ENCODE data around the gene SCIMP. TPM values are rescaled to one million over a fixed set of nuclear protein-coding genes. Genes with fewer than 3 reads are reported as not detected.
"Not testable (repeated sequence)": the region's sequence is repeated elsewhere in the genome, so short reads cannot be mapped to it uniquely, and the experiment has no call there.

Gene SCIMP
- total RNA-seq, 1 donor: 5.5 TPM

DNA sequence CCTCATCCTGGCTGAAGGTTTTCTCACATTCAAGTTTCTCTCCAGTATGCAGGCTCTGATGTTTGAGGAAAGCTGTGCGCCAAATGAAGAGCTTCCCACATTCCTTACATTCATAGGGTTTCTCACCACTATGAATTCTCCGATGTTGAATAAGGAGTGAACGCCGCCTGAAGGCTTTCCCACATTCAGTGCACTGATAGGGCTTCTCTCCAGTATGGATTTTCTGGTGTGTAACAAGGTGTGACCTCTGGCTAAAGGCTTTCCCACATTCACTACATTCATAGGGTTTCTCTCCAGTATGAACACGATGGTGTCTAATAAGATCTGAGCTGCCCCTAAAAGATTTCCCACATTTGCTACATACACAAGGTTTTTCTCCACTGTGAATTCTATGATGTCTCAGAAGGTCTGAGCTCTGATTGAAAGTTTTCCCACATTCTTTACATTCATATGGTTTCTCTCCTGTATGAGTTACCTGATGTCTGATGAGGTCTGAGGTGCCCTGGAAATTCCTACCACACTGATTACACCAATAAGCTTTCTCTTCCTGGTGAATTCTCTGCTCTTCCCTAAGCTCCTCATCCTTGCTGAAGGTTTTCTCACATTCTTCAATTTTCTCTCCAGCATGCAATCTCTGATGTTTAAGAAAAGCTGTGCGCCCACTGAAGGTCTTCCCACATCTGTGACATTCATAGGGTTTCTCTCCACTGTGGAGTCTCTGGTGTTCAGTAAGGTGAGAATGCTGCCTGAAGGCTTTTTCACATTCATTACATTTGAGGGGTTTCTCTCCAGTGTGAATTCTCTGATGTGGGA, 51.9 kb downstream of the SCIMP start:
- H3K4me1 ChIP-seq (ENCODE audit: insufficient read depth, low read length): no peaks in the 10 kb centered on the region
- H3K4me3 ChIP-seq (ENCODE audit: low read length): no peak overlapping the region
- H3K27me3 ChIP-seq (ENCODE audit: insufficient read depth, low read length): no peaks in the 10 kb centered on the region
- H3K9me3 ChIP-seq (ENCODE audit: low read depth, low read length): peaks cover 84% of the 10 kb centered on the region

DNA sequence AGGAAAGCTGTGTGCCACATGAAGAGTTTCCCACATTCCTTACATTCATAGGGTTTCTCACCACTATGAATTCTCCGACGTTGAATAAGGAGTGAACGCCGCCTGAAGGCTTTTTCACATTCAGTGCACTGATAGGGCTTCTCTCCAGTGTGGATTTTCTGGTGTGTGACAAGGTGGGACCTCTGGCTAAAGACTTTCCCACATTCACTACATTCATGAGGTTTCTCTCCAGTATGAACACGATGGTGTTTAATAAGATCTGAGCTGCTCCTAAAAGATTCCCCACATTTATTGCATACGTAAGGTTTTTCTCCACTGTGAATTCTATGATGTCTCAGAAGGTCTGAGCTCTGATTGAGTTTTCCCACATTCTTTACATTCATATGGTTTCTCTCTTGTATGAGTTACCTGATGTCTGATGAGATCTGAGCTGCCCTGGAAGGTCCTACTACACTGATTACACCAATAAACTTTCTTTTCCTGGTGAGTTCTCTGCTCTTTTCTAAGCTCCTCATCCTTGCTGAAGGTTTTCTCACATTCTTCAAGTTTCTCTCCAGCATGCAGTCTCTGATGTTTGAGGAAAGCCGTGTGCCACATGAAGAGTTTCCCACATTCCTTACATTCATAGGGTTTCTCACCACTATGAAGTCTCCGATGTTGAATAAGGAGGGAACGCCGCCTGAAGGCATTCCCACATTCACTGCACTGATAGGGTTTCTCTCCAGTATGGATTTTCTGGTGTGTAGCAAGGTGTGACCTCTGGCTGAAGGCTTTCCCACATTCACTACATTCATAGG, 53.0 kb downstream of the SCIMP start:
- H3K4me3 ChIP-seq (ENCODE audit: low read length): no peak overlapping the region
- H3K27me3 ChIP-seq (ENCODE audit: insufficient read depth, low read length): no peaks in the 10 kb centered on the region
- peaks cover 78% of the 10 kb centered on the region for H3K9me3 ChIP-seq (ENCODE audit: low read depth, low read length)
- H3K4me1 ChIP-seq (ENCODE audit: insufficient read depth, low read length): no peaks in the 10 kb centered on the region

DNA sequence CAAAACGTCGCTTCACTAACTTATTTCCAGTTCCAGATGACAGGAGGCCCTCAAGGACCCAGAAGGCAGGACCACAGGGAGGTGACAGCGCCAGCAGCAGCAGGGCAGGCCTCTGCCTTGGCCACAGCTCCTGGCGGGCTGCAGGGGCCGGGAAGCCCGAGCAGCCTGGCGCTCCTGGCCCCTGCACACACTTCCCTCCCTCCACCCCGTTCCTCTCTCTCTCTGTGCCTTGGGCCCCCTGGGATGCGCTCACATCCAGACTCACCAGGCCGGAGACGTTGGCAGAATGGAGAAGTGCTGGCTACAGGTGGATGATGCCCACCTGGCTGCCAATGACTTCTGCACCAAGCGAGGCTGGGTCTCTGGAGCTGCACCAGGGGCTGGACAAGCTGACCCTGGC, 55.7 kb downstream of the SCIMP start:
- no peaks in the 10 kb centered on the region for H3K27me3 ChIP-seq (ENCODE audit: insufficient read depth, low read length)
- no peaks in the 10 kb centered on the region for H3K4me1 ChIP-seq (ENCODE audit: insufficient read depth, low read length)
- no peak overlapping the region for H3K4me3 ChIP-seq (ENCODE audit: low read length)
- H3K9me3 ChIP-seq (ENCODE audit: low read depth, low read length): peaks cover 60% of the 10 kb centered on the region

DNA sequence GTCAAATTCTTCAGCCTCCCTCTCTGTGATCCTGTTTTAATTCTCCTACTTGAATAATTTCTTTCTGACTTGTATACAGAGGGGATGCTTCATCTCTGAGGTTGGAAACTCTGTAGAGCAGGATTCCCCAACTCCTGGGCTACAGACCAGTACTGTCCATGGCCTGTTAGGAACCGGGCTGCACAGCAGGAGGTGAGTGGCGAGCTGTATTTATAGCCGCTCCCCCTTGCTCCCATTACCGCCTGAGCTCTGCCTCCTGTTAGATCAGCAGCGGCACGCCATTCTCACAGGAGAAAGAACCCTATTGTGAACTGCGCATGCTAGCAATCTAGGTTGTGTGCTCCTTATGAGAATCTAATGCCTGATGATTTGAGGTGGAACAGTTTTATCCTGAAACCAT, 59.6 kb downstream of the SCIMP start:
- H3K27me3 ChIP-seq (ENCODE audit: insufficient read depth, low read length); H3K4me3 ChIP-seq (ENCODE audit: low read length); H3K4me1 ChIP-seq (ENCODE audit: insufficient read depth, low read length): not testable (repeated sequence)
- peaks cover 20% of the 10 kb centered on the region for H3K9me3 ChIP-seq (ENCODE audit: low read depth, low read length)

DNA sequence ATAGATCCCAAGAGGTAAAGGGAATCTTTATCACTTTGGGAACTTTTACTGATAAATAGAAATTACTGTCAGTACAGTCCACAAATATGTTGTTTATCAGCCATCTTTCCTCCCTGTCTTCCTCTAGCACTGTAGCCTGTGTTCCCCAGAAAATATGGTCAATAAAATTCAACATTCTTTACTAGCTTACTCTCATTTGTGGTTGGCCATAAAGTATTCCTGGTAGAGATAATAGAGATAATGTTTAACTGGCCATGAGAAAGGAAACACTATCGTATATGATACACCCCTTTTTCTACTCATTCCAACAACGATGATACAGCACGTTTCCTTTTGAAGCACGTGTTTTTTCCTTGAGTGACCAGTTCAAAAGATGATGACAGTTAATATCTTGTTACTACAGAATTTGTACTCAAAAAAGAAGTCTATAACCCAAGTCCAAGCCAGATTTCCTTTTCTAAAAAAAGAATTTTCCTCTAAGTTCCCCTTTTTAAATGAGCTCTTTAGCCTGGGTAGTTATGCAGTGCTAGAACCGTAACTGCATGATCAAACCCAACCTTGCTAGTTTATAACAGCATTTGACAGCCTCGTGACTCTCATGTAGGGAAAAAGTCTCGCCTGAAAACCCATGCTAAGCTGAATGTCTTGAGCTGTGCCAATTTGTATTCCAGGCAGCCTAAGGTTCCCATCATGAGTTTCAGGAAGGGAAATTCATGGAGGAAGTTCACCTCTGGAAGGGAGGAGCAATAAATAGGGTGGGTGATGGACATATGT, 68.7 kb downstream of the SCIMP start:
- not testable (repeated sequence) for H3K4me3 ChIP-seq (ENCODE audit: low read length); H3K27me3 ChIP-seq (ENCODE audit: insufficient read depth, low read length); H3K9me3 ChIP-seq (ENCODE audit: low read depth, low read length)
- H3K4me1 ChIP-seq (ENCODE audit: insufficient read depth, low read length): peaks cover 23% of the 10 kb centered on the region

DNA sequence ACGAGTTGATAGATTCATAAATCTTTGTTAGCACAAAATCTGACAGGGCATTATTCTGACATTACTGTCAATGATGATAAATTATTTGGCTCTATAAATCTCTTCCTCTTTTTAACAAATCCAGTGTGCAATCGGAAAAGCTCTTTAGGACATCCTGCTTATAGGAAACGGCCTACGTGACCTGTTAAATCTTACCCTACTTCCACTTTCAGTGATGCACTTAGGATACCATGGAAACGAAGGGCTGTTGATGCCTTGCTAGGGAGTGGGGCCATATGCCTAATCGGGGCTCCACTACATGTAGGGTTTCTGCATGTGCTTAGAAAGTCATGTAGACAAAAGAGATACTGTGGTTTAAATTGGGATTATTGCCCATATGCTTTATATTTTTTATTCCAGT, 70.2 kb downstream of the SCIMP start:
- no peak overlapping the region for H3K4me3 ChIP-seq (ENCODE audit: low read length)
- H3K9me3 ChIP-seq (ENCODE audit: low read depth, low read length): no peaks in the 10 kb centered on the region
- peaks cover 23% of the 10 kb centered on the region for H3K4me1 ChIP-seq (ENCODE audit: insufficient read depth, low read length)
- no peaks in the 10 kb centered on the region for H3K27me3 ChIP-seq (ENCODE audit: insufficient read depth, low read length)

DNA sequence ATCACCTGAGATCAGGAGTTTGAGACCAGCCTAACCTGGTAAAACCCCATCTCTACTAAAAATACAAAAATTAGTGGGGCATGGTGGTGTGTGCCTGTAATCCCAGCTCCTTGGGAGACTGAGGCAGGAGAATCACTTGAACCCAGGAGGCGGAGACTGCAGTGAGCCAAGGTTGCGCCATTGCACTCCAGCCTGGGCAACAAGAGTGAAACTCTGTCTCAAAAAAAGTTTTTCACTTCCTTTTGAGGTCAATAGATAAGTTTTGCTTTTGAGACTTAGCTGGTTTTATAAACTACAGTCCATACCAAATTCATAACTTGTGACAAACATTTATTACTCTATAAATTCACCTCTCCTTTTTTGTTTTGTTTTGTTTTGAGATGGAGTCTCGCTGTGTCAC, 72.9 kb downstream of the SCIMP start:
- H3K27me3 ChIP-seq (ENCODE audit: insufficient read depth, low read length); H3K4me3 ChIP-seq (ENCODE audit: low read length); H3K9me3 ChIP-seq (ENCODE audit: low read depth, low read length): not testable (repeated sequence)
- H3K4me1 ChIP-seq (ENCODE audit: insufficient read depth, low read length): peaks cover 22% of the 10 kb centered on the region

DNA sequence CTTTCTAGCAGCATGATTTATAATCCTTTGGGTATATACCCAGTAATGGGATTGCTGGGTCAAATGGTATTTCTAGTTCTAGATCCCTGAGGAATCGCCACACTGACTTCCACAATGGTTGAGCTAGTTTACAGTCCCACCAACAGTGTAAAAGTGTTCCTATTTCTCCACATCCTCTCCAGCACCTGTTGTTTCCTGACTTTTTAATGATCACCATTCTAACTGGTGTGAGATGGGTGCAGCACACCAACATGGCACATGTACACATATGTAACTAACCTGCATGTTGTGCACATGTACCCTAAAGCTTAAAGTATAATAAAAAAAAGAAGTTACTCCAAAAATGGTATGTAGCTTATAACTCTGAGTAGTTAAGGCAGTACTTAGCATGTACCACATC, 74.0 kb downstream of the SCIMP start:
- H3K4me1 ChIP-seq (ENCODE audit: insufficient read depth, low read length): peaks cover 13% of the 10 kb centered on the region
- not testable (repeated sequence) for H3K4me3 ChIP-seq (ENCODE audit: low read length); H3K9me3 ChIP-seq (ENCODE audit: low read depth, low read length); H3K27me3 ChIP-seq (ENCODE audit: insufficient read depth, low read length)

Other genes with a start within 250 kb of the SCIMP start
- 12.9 TPM for gene CAMTA2, start 247.2 kb downstream of the SCIMP start, total RNA-seq
- not detected for gene INCA1, start 237.3 kb downstream of the SCIMP start, total RNA-seq
- 8.1 TPM for gene KIF1C, start 236.9 kb downstream of the SCIMP start, total RNA-seq
- not detected for gene SLC52A1, start 199.4 kb downstream of the SCIMP start, total RNA-seq
- 1.9 TPM for gene ZFP3, start 156.4 kb downstream of the SCIMP start, total RNA-seq
- 2.3 TPM for gene ZNF232, start 123.0 kb downstream of the SCIMP start, total RNA-seq
- gene USP6, start 118.8 kb downstream of the SCIMP start, total RNA-seq: 0.10 TPM
- gene ZNF594, start 43.0 kb downstream of the SCIMP start, total RNA-seq: 3.1 TPM
- gene RABEP1, start 47.4 kb upstream of the SCIMP start, total RNA-seq: 34.6 TPM
- gene NUP88, start 184.8 kb upstream of the SCIMP start, total RNA-seq: 133 TPM
- 51.9 TPM for gene RPAIN, start 185.3 kb upstream of the SCIMP start, total RNA-seq
- gene C1QBP, start 204.3 kb upstream of the SCIMP start, total RNA-seq: 93.6 TPM
- 2.9 TPM for gene DHX33, start 234.1 kb upstream of the SCIMP start, total RNA-seq